Panc1 (cell line): ENCODE results near the gene CCL2.

Experiments used
- TF ChIP-seq, protein P1 (sequence below): fragments of 450-650 bp; IDR thresholded peaks from 2 replicates; pipeline ENCODE4 v1.5.1; 2017; ENCODE audit warnings: mild to moderate bottlenecking
- TF ChIP-seq, protein P2 (sequence below), 2 experiments: IDR thresholded peaks; 2 replicates each; pipeline ENCODE4 v1.6.1; 2011 to 2012; ENCODE audit warnings: low read depth in 2 of 2, control low read depth in 1 of 2, low read length in 1 of 2, mild to moderate bottlenecking in 1 of 2, moderate library complexity in 1 of 2; ENCODE audit not compliant: insufficient read depth in 1 of 2

DNA sequence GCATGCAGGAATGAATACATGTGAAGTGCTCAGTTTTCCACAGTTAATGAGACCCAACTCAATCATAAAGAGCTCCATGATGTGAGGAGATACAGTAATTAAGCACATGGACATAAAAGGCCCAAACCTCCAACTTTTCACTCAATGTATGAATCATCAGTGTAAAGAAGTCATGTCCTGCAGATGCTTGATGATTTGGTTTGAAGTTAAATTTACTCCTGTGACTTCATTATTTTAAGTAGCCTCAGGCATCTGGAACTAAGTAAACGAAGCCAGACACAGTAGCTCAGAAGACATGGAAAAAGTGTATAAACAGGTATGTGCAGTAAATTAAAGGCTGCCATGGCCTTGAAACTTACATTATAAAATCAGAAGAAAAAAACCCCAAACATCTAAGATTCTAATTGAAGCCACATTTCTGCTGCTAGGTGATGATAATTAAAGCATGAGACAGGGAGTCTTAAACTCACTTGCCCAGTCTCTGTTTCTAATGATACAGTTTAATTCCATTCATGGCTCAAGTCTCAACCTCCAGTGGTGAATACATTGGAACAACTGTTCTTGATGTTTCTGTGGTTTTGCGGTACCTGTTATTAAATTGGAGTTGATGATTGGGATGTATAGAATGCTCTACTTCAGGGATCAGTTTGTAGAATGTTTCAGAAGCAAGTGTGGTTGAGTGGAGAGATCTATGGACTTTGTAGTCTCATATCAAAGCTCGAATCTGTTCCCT is 28.9 kb upstream of the CCL2 start:
- TF ChIP-seq, protein P1, sequence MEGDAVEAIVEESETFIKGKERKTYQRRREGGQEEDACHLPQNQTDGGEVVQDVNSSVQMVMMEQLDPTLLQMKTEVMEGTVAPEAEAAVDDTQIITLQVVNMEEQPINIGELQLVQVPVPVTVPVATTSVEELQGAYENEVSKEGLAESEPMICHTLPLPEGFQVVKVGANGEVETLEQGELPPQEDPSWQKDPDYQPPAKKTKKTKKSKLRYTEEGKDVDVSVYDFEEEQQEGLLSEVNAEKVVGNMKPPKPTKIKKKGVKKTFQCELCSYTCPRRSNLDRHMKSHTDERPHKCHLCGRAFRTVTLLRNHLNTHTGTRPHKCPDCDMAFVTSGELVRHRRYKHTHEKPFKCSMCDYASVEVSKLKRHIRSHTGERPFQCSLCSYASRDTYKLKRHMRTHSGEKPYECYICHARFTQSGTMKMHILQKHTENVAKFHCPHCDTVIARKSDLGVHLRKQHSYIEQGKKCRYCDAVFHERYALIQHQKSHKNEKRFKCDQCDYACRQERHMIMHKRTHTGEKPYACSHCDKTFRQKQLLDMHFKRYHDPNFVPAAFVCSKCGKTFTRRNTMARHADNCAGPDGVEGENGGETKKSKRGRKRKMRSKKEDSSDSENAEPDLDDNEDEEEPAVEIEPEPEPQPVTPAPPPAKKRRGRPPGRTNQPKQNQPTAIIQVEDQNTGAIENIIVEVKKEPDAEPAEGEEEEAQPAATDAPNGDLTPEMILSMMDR = no peak
- TF ChIP-seq, protein P2, sequence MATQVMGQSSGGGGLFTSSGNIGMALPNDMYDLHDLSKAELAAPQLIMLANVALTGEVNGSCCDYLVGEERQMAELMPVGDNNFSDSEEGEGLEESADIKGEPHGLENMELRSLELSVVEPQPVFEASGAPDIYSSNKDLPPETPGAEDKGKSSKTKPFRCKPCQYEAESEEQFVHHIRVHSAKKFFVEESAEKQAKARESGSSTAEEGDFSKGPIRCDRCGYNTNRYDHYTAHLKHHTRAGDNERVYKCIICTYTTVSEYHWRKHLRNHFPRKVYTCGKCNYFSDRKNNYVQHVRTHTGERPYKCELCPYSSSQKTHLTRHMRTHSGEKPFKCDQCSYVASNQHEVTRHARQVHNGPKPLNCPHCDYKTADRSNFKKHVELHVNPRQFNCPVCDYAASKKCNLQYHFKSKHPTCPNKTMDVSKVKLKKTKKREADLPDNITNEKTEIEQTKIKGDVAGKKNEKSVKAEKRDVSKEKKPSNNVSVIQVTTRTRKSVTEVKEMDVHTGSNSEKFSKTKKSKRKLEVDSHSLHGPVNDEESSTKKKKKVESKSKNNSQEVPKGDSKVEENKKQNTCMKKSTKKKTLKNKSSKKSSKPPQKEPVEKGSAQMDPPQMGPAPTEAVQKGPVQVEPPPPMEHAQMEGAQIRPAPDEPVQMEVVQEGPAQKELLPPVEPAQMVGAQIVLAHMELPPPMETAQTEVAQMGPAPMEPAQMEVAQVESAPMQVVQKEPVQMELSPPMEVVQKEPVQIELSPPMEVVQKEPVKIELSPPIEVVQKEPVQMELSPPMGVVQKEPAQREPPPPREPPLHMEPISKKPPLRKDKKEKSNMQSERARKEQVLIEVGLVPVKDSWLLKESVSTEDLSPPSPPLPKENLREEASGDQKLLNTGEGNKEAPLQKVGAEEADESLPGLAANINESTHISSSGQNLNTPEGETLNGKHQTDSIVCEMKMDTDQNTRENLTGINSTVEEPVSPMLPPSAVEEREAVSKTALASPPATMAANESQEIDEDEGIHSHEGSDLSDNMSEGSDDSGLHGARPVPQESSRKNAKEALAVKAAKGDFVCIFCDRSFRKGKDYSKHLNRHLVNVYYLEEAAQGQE (IDR thresholded peaks at IDR 0.05; ENCODE audit: insufficient read depth in 1 of 2, low read depth in 2 of 2, low read length in 1 of 2) = no peak
